ENCODE data around the gene FGF12. TPM values are rescaled to one million over a fixed set of nuclear protein-coding genes. Genes with fewer than 3 reads are reported as not detected.

The FGF12 gene
- polyA plus RNA-seq, 1 experiment, result 0.11 TPM

DNA sequence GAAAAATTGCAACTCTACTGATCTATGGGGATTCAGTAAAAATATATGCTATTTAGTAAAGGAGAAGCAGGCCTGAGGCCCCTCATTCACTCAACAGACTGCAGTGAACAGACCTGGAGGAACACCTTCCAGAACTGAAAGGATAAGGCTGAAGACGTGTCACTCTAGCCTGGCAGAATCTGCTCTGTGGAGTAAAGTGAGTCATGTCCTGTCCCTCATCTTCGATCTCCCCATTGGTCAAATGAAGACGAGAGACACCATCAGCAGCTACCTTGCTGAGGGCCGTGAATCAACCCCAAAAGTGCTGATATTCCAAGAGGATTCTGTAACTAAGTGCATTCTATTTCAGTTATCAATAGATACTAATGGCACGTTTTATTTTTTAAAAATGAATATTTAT, 359.7 kb downstream of the FGF12 start:
- Histone ChIP-seq H3K36me3 (ENCODE audit: control insufficient read depth, insufficient read depth, low read length) (no peaks in the 10 kb centered on the region), H3K27me3 (ENCODE audit: control insufficient read depth, insufficient read depth, low read length) (no peaks in the 10 kb centered on the region), H3K4me3 (ENCODE audit: low read depth, low read length) (no peak overlapping the region)
- DNase-seq (ENCODE audit: low read depth), result no peak
- CTCF ChIA-PET, result no interaction called here
- TF ChIP-seq, protein P1, sequence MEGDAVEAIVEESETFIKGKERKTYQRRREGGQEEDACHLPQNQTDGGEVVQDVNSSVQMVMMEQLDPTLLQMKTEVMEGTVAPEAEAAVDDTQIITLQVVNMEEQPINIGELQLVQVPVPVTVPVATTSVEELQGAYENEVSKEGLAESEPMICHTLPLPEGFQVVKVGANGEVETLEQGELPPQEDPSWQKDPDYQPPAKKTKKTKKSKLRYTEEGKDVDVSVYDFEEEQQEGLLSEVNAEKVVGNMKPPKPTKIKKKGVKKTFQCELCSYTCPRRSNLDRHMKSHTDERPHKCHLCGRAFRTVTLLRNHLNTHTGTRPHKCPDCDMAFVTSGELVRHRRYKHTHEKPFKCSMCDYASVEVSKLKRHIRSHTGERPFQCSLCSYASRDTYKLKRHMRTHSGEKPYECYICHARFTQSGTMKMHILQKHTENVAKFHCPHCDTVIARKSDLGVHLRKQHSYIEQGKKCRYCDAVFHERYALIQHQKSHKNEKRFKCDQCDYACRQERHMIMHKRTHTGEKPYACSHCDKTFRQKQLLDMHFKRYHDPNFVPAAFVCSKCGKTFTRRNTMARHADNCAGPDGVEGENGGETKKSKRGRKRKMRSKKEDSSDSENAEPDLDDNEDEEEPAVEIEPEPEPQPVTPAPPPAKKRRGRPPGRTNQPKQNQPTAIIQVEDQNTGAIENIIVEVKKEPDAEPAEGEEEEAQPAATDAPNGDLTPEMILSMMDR (IDR thresholded peaks at IDR 0.05; ENCODE audit: insufficient read depth, low read depth, low read length), result no peak
- POLR2A ChIA-PET, result no interaction called here

DNA sequence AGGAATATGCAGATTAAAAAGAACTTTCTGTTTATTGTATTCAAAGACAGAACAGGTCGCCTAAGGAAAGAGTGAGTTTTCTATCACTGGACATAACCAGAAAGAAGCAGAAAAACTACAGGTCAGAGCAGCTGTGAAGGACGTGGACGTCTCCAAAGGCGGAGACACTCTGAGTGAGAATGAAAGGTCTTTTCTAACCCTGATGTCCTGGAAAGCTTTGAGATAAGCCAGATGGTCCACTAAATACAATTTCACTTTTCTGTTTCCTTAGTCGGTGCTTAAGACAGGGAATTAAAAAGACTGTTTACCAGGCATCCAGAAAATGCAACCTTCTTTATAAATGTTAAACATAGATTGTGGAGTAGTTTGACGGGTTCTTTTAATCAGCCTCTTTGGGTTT, 360.4 kb downstream of the FGF12 start:
- TF ChIP-seq, protein P1 (IDR thresholded peaks at IDR 0.05; ENCODE audit: insufficient read depth, low read depth, low read length), result no peak
- CTCF ChIA-PET, result no interaction called here
- no peaks in the 10 kb centered on the region for H3K27me3 ChIP-seq (ENCODE audit: control insufficient read depth, insufficient read depth, low read length)
- H3K36me3 ChIP-seq (ENCODE audit: control insufficient read depth, insufficient read depth, low read length), result no peaks in the 10 kb centered on the region
- H3K4me3 ChIP-seq (ENCODE audit: low read depth, low read length), result no peak overlapping the region
- POLR2A ChIA-PET, result no interaction called here
- DNase-seq (ENCODE audit: low read depth), result no peak

- POLR2A ChIA-PET, result no interaction called here
- no peaks in the 10 kb centered on the region for H3K27me3 ChIP-seq (ENCODE audit: control insufficient read depth, insufficient read depth, low read length)
- CTCF ChIA-PET, result interaction anchor here (0.6 kb wide), 1 partner anchor 72 kb away, joined by 3 read pairs; no protein-coding TSS in a partner anchor
- TF ChIP-seq, protein P1 (IDR thresholded peaks at IDR 0.05; ENCODE audit: insufficient read depth, low read depth, low read length), result no peak
- no peak overlapping the region for H3K4me3 ChIP-seq (ENCODE audit: low read depth, low read length)
- no peak for DNase-seq (ENCODE audit: low read depth)
- H3K36me3 ChIP-seq (ENCODE audit: control insufficient read depth, insufficient read depth, low read length), result no peaks in the 10 kb centered on the region
Observed at GRCh38 chr3:192365571-192365970, 361.8 kb downstream of the FGF12 start.

- no peaks in the 10 kb centered on the region for H3K36me3 ChIP-seq (ENCODE audit: control insufficient read depth, insufficient read depth, low read length)
- H3K4me3 ChIP-seq (ENCODE audit: low read depth, low read length), result no peak overlapping the region
- CTCF ChIA-PET, result no interaction called here
- H3K27me3 ChIP-seq (ENCODE audit: control insufficient read depth, insufficient read depth, low read length), result no peaks in the 10 kb centered on the region
- POLR2A ChIA-PET, result no interaction called here
- DNase-seq (ENCODE audit: low read depth), result no peak
- TF ChIP-seq, protein P1 (IDR thresholded peaks at IDR 0.05; ENCODE audit: insufficient read depth, low read depth, low read length), result no peak
Observed at GRCh38 chr3:192364316-192364715, 363.0 kb downstream of the FGF12 start.

DNA sequence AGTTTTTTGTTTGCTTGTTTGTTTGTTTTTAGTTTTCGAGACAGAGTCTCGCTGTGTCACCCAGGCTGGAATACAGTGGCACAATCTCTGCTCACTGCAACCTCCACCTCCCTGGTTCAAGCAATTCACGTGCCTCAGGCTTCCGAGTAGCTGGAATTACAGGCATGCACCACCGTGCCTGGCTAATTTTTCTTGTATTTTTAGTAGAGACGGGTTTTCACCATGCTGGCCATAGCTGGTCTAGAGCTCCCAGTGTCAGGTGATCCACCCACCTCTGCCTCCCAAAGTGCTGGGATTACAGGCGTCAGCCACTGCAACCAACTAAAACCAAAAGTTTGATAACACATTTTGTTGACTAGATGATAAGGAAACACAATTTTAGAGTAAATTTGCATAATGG, 372.7 kb downstream of the FGF12 start:
- DNase-seq (ENCODE audit: low read depth), result no peak
- no peaks in the 10 kb centered on the region for H3K27me3 ChIP-seq (ENCODE audit: control insufficient read depth, insufficient read depth, low read length)
- POLR2A ChIA-PET, result no interaction called here
- CTCF ChIA-PET, result no interaction called here
- H3K4me3 ChIP-seq (ENCODE audit: low read depth, low read length), result no peak overlapping the region
- no peaks in the 10 kb centered on the region for H3K36me3 ChIP-seq (ENCODE audit: control insufficient read depth, insufficient read depth, low read length)
- TF ChIP-seq, protein P1 (IDR thresholded peaks at IDR 0.05; ENCODE audit: insufficient read depth, low read depth, low read length), result no peak
